ENCODE results near the gene MLST8.
A peak's percentile ranks its signal among the peaks of the same experiment; 100 is the strongest.

MLST8 gene

GRCh38 chr16:2173916-2174315 is 31.3 kb upstream of the MLST8 start:
- DNase-seq = no peak

GRCh38 chr16:2174396-2175131 is 30.7 kb upstream of the MLST8 start:
- DNase-seq = no peak

- no peak for DNase-seq
These were observed 29.8 kb upstream of the MLST8 start for GRCh38 chr16:2175454-2175853.

- DNase-seq = no peak
These were observed 29.2 kb upstream of the MLST8 start for GRCh38 chr16:2176047-2176446.

- no peak for DNase-seq
These were observed 28.2 kb upstream of the MLST8 start for GRCh38 chr16:2177101-2177500.

- no peak for DNase-seq
These were observed 27.7 kb upstream of the MLST8 start for GRCh38 chr16:2177561-2177960.

- peak; percentile 58 for DNase-seq
These were observed 26.7 kb upstream of the MLST8 start for GRCh38 chr16:2178321-2179106.

- no peak for DNase-seq
These were observed 26.1 kb upstream of the MLST8 start for GRCh38 chr16:2179107-2179501.

GRCh38 chr16:2179576-2179975 is 25.7 kb upstream of the MLST8 start:
- no peak for DNase-seq

- DNase-seq = no peak
These were observed 24.8 kb upstream of the MLST8 start for GRCh38 chr16:2180461-2180860.

- no peak for DNase-seq
These were observed 24.0 kb upstream of the MLST8 start for GRCh38 chr16:2180962-2181923.

GRCh38 chr16:2181952-2182351 is 23.3 kb upstream of the MLST8 start:
- no peak for DNase-seq

- DNase-seq = no peak
These were observed 21.6 kb upstream of the MLST8 start for GRCh38 chr16:2183671-2184070.

GRCh38 chr16:2184346-2184745 is 20.9 kb upstream of the MLST8 start:
- DNase-seq = no peak

GRCh38 chr16:2184962-2185361 is 20.3 kb upstream of the MLST8 start:
- no peak for DNase-seq

- DNase-seq = no peak
These were observed 19.2 kb upstream of the MLST8 start for GRCh38 chr16:2186064-2186463.

GRCh38 chr16:2186505-2186904 is 18.7 kb upstream of the MLST8 start:
- DNase-seq = no peak

- no peak for DNase-seq
These were observed 18.0 kb upstream of the MLST8 start for GRCh38 chr16:2187212-2187611.

GRCh38 chr16:2188395-2188794 is 16.9 kb upstream of the MLST8 start:
- DNase-seq = no peak

GRCh38 chr16:2189252-2189893 is 15.9 kb upstream of the MLST8 start:
- DNase-seq = no peak

- DNase-seq = no peak
These were observed 15.1 kb upstream of the MLST8 start for GRCh38 chr16:2190002-2190658.
